Subcutaneous adipose tissue (tissue), 4 donors: Measurements from ENCODE around the gene HIVEP3. TPM values are rescaled to one million over a fixed set of nuclear protein-coding genes. Genes with fewer than 3 reads are reported as not detected.

ENCODE experiments used
- CTCF ChIP-seq: fragments of 450-650 bp; IDR thresholded peaks from one replicate; pipeline ENCODE4 v1.5.1; 2016; ENCODE audit warnings: low read depth, mild to moderate bottlenecking, control low read depth, antibody characterized with exemption, moderate library complexity
- total RNA-seq, 4 donors: library from RNA; depleted of rRNA; stranded (reverse); fragments of >200 nt; gene quantifications; one replicate each; pipeline ENCODE4 v1.1.0, GENCODE V29; 2016

HIVEP3 gene
- total RNA-seq, 4 donors from 2014 or later, result 2.4 to 9.6 (median 5.0) TPM

DNA sequence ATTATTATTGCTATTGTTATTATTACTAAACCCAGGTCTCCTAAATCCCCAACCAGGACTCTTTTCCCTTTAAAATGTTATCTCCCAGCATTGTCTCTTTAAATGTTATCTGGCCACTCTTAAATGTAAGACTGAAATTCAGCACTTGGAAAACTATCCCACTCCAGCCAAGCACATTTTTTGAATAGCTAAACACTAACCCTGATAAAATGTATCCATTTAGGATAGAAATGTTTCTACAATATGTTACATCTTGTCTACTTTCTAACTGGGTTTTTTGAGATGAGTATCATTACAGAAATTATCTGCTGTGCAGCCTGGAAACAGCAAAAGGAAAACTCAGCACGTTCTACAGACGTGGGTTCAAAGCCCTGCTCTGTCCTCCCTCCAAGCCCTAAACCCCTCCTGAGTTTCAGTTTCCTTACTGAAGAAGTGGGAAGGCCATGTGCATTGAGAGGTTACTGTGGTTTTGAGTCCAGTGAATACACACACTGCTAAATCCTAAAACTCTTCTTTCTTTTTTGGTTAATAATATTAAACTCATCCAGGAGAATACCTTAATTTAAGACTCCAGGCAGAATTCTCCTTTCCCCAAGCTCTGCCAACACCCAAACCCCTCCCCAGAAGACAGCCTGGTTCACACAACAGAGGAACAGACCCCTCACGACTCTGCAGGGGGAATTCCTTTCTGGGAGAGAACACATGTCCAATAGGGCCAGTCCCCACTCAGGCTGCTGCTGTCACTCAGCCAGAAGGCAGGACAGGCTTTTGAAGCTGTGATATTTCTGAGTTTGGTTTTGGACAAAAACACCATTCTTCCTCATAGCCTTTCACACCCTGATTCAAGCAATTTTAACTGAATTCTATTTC lies 41.9 kb downstream of the HIVEP3 start:
- no peak for TF ChIP-seq CTCF

- no peak for TF ChIP-seq CTCF
Observed at GRCh38 chr1:41875487-41875886, 43.2 kb downstream of the HIVEP3 start.

DNA sequence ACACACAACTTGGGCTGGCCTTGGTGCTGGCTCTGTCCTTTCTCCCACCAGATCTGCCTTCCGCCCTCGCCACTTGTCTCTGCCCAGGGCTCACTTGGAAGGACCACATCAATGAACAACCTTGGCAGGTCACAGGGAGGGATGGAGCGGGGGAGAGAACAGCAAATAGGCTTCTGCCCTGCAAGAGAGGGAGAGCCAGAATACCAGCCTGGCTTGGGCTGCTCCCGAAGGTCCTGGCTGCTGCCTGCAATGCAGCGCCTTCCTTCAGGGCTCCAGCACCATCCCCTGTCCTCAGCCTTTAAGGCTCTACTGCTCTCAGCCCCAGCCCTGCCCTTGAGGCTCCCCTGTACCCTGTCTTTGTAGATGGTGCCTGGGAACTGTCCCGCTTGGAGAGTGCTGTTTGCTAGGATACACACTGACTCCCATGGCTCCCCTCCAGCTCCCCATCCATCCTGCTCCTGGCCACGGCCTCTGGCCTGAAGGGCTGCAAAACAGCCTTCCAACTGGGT lies 43.8 kb downstream of the HIVEP3 start:
- TF ChIP-seq CTCF, result no peak

- no peak for TF ChIP-seq CTCF
Observed at GRCh38 chr1:41874151-41874719, 44.5 kb downstream of the HIVEP3 start.

GRCh38 chr1:41872074-41872473 lies 46.6 kb downstream of the HIVEP3 start:
- TF ChIP-seq CTCF, result no peak

DNA sequence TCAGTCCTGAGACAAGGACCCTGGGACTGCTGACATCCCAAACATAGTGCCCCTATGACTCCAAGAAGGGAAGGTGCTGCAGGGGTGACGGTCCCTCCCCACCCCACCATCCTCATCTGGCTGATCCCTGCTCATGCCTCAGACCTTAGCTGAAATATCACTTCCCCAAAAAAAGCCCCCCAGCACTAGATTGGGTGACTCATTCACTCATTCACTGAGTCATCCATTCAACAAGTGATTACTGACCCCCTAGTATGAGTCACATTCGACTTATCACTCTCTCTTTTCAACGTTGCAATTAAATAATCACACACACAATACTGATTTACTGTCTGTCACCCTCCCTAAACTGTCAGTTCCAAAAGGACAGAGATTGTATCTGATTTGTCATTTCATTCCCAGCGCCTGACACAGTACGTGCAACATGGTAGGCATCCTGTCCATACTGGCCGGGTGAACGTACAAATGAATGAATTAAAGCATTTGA lies 48.6 kb downstream of the HIVEP3 start:
- TF ChIP-seq CTCF, result no peak
